H1 (cell line): Measurements from ENCODE around the gene SPDEF.

Experiments used
- CTCF ChIP-seq, 3 experiments: IDR thresholded peaks; 1 replicate in 2 of 3; 2 replicates in 1 of 3; pipeline versions ENCODE4 v1.5.1 to v1.6.1; 2011; ENCODE audit warnings: low read length in 3 of 3, mild to moderate bottlenecking in 3 of 3, inconsistent platforms in 2 of 3, low read depth in 1 of 3, moderate library complexity in 1 of 3; ENCODE audit not compliant: insufficient read depth in 1 of 3; ENCODE audit errors: control extremely low read depth in 1 of 3
- EZH2 ChIP-seq: fragments of 200-600 bp; sonication (generic); IDR thresholded peaks from 2 replicates; pipeline ENCODE4 v1.7.1; 2012; ENCODE audit warnings: low read depth, mild to moderate bottlenecking, moderate library complexity, low read length, inconsistent platforms; ENCODE audit not compliant: severe bottlenecking
- KDM1A ChIP-seq: fragments of 200-600, 300-600 bp; sonication (generic); IDR thresholded peaks from 2 replicates; pipeline ENCODE4 v1.7.1; 2016; ENCODE audit warnings: mild to moderate bottlenecking, low read length, borderline replicate concordance
- NANOG ChIP-seq: IDR thresholded peaks from 2 replicates; pipeline ENCODE4 v1.6.1; 2011; ENCODE audit warnings: low read length, low read depth, mild to moderate bottlenecking, inconsistent platforms; ENCODE audit not compliant: insufficient read depth, poor library complexity, severe bottlenecking
- RFX5 ChIP-seq: IDR thresholded peaks from 2 replicates; pipeline ENCODE4 v1.6.1; 2011; ENCODE audit warnings: low read depth, low read length, improper control_type of control experiment, borderline replicate concordance
- SIRT6 ChIP-seq: IDR thresholded peaks from one replicate; pipeline ENCODE4 v1.7.1; 2012; ENCODE audit warnings: low read length, inconsistent platforms

- no peak for TF ChIP-seq NANOG
- no peak for TF ChIP-seq RFX5
- TF ChIP-seq CTCF (IDR thresholded peaks at IDR 0.05; ENCODE audit: control extremely low read depth in 1 of 3, insufficient read depth in 1 of 3, low read depth in 1 of 3, low read length in 3 of 3), result no peak
- TF ChIP-seq EZH2, result no peak
- TF ChIP-seq SIRT6, result no peak
- TF ChIP-seq KDM1A, result no peak
Measured at GRCh38 chr6:34538581-34538980, 17.5 kb downstream of the SPDEF start.
